Suprapubic skin (tissue), 4 donors: Measurements from ENCODE around the gene DBNDD1. TPM values are rescaled to one million over a fixed set of nuclear protein-coding genes. Genes with fewer than 3 reads are reported as not detected.

Source experiments
- DNase-seq, 2 donors: peaks; one replicate each; pipeline ENCODE4 v3.0.0-alpha.2; 2019; ENCODE audit warnings: low spot score in 2 of 2
- H3K27ac ChIP-seq: fragments of 200-600 bp; sonication (generic); one replicate; pipeline ENCODE4 v1.5.1; 2019
- H3K27me3 ChIP-seq: fragments of 200-600 bp; sonication (generic); one replicate; pipeline ENCODE4 v1.5.1; 2019
- H3K36me3 ChIP-seq: fragments of 200-600 bp; sonication (generic); one replicate; pipeline ENCODE4 v1.5.1; 2019
- H3K4me1 ChIP-seq: fragments of 200-600 bp; sonication (generic); one replicate; pipeline ENCODE4 v1.5.1; 2019
- H3K4me3 ChIP-seq: fragments of 200-600 bp; sonication (generic); one replicate; pipeline ENCODE4 v1.5.1; 2019; ENCODE audit warnings: mild to moderate bottlenecking
- H3K9me3 ChIP-seq: fragments of 200-600 bp; sonication (generic); one replicate; pipeline ENCODE4 v1.5.1; 2019
- EP300 ChIP-seq: sonication (generic); formaldehyde crosslinking; IDR thresholded peaks from one replicate; pipeline ENCODE4 v1.6.1; 2017; ENCODE audit warnings: antibody characterized with exemption
- POLR2A ChIP-seq, 2 donors: fragments of 450-650 bp; IDR thresholded peaks; one replicate each; pipeline ENCODE4 v1.6.1; 2017; ENCODE audit warnings: antibody characterized with exemption in 2 of 2, mild to moderate bottlenecking in 2 of 2, moderate library complexity in 2 of 2
- POLR2AphosphoS5 ChIP-seq, 3 donors: sonication (generic); formaldehyde crosslinking; IDR thresholded peaks; one replicate each; pipeline ENCODE4 v1.6.1; 2017; ENCODE audit warnings: antibody characterized with exemption in 3 of 3
- WGBS: methylation state at CpG from one replicate; pipeline ENCODE4 v1.1.5; 2018; 5-methylcytosine and 5-hydroxymethylcytosine counted together
- total RNA-seq, 4 donors: library from RNA; depleted of rRNA; stranded (reverse); fragments of >200 nt; gene quantifications; one replicate each; pipeline ENCODE4 v1.1.0, GENCODE V29; 2016
- TF ChIP-seq, protein P1 (sequence below), 2 donors: fragments of 200-600 bp in 1 of 2; fragments of 450-650 bp in 1 of 2; sonication (generic) in 1 of 2; IDR thresholded peaks; one replicate each; pipeline ENCODE4 v1.5.1; 2016 to 2019; ENCODE audit warnings: antibody characterized with exemption in 2 of 2, mild to moderate bottlenecking in 1 of 2, moderate library complexity in 1 of 2

The DBNDD1 gene
- total RNA-seq, 4 donors from 2014 or later = 1.2 to 7.5 (median 4.5) TPM

DNA sequence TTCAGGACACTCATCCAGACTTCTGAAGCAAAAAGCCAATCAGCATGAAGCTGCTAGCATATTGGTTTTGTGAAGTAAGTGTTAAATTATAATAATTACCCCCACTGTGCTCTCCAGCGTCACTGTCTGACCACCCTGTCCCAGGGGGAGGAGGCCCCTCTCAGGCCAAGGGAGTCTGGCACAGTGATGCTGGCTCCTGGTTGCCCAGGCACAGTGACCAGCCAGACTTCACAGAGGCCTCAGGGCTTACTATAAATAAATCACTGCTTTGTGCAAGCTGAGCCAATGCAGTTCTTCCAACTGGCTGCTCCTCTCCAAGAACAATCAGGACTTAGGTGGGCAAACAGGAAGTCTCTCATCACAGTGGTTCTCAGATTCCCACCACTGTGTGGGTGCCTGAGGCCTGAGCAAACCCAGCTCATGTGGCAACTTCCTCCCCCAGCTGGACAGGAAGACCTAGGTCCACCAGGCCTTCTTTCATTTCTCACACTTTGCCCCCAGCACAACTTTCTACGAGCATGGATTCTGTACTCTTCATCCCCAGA, 1.7 kb upstream of the DBNDD1 start:
- no peaks in the 10 kb centered on the region for H3K27me3 ChIP-seq
- H3K4me3 ChIP-seq = no peak overlapping the region
- 75% methylated on average over 2 of the region's 2 CpGs for WGBS
- H3K27ac ChIP-seq = no peak overlapping the region
- no peak for TF ChIP-seq EP300
- TF ChIP-seq, protein P1, sequence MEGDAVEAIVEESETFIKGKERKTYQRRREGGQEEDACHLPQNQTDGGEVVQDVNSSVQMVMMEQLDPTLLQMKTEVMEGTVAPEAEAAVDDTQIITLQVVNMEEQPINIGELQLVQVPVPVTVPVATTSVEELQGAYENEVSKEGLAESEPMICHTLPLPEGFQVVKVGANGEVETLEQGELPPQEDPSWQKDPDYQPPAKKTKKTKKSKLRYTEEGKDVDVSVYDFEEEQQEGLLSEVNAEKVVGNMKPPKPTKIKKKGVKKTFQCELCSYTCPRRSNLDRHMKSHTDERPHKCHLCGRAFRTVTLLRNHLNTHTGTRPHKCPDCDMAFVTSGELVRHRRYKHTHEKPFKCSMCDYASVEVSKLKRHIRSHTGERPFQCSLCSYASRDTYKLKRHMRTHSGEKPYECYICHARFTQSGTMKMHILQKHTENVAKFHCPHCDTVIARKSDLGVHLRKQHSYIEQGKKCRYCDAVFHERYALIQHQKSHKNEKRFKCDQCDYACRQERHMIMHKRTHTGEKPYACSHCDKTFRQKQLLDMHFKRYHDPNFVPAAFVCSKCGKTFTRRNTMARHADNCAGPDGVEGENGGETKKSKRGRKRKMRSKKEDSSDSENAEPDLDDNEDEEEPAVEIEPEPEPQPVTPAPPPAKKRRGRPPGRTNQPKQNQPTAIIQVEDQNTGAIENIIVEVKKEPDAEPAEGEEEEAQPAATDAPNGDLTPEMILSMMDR (IDR thresholded peaks at IDR 0.05) = no peak
- no peak for TF ChIP-seq POLR2A (IDR thresholded peaks at IDR 0.05)
- no peak for TF ChIP-seq POLR2AphosphoS5 (IDR thresholded peaks at IDR 0.05)
- no peaks in the 10 kb centered on the region for H3K9me3 ChIP-seq
- H3K4me1 ChIP-seq = peaks cover 32% of the 10 kb centered on the region
- DNase-seq = no peak
- no peaks in the 10 kb centered on the region for H3K36me3 ChIP-seq

DNA sequence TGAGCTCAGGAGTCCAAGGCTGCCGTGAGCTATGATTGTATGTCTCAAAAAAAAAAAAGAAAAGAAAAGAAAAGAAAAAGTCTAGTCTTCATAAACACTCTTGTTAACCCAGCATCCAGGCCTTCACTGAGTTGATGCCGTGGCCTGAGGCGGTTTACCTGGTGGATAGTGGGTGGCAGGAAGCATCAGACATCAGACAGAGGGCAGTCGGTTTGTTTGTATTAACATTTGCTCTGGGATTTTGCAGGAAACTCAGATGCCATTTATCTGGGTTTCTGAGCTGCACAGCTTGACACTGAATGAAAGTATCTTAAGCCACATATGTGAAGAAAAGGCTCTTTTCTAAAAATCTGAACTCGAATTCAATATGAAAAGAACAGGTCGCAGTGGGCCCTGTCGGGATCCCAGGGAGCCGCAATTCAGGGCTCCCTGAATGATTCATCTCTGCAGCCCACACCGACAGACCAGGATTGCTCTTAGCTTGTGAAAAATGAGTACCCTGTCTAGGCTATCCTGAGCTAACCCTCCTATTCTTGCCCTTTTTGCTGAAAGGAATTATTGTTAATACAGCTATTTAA, 1.1 kb upstream of the DBNDD1 start:
- Histone ChIP-seq H3K4me3 (peak overlapping the region; percentile 81), H3K4me1 (peaks cover 32% of the 10 kb centered on the region), H3K9me3 (no peaks in the 10 kb centered on the region), H3K36me3 (no peaks in the 10 kb centered on the region), H3K27me3 (no peaks in the 10 kb centered on the region), H3K27ac (no peak overlapping the region)
- 75% methylated on average over 9 of the region's 9 CpGs for WGBS
- TF ChIP-seq, protein P1 (IDR thresholded peaks at IDR 0.05) = no peak
- TF ChIP-seq EP300 (no peak), POLR2A (IDR thresholded peaks at IDR 0.05) (no peak), POLR2AphosphoS5 (IDR thresholded peaks at IDR 0.05) (no peak)
- DNase-seq = no peak

DNA sequence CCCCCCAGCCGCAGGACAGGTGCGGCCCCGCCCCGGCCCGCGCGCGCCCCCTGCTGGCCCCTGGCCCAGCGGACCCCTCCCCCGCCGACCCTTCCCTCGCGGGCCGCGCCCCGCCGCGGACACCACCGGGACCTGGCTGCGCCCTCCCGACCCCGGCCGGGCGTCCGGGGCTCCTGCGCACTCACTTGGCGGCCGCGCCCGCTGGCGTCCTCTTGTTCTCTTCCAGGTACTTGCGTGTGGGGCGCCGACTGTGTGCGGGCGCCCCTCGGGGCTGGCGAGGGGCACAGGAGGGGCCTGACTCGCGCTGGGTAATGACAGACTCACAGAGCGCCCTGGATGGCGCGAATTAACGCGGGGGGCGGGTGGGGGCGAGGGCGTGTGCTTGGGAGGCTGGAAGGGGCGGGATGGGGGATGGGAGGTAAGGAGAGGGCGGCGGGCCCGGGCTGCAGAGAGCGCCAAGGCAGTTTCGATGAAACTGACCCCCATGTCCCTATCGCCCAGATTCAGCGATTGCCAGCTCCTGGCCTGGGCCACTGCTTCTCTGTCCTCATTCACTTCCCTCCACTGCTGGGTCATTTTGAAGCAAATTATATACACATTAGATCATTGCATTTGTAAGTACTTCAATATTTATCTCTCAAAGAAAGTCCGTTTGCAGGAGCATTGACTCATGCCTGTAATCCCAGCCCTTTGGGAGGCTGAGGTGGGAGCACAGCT, 445 bp upstream of the DBNDD1 start:
- no peak for TF ChIP-seq POLR2A (IDR thresholded peaks at IDR 0.05)
- TF ChIP-seq, protein P1 (IDR thresholded peaks at IDR 0.05) = peak in 1 of 2 donors; percentile 2
- no peak for TF ChIP-seq EP300
- no peak for TF ChIP-seq POLR2AphosphoS5 (IDR thresholded peaks at IDR 0.05)
- peak overlapping the region; percentile 81 for H3K4me3 ChIP-seq
- under 1% methylated on average over 6 of the region's 57 CpGs for WGBS
- no peaks in the 10 kb centered on the region for H3K36me3 ChIP-seq
- H3K9me3 ChIP-seq = no peaks in the 10 kb centered on the region
- peak overlapping the region; percentile 34 for H3K27ac ChIP-seq
- H3K4me1 ChIP-seq = peaks cover 32% of the 10 kb centered on the region
- no peaks in the 10 kb centered on the region for H3K27me3 ChIP-seq
- DNase-seq = no peak

DNA sequence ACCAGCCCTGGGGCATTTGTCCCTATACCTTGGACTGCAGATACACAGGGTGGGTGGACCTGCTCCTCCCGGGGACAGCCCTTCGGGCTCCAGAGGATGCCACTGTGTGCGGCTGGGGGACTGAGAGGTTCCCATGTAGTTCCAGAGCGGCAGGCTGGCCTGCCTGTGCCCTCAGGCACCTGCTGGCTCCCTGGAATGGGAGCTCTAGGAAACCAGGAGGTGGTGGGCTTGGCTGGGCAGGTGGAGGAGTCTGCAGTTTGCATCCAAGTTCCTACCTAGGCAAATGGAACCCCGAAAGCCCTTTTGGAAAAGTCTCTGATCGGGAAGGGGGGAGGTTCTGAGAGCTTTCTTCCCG, 982 bp downstream of the DBNDD1 start:
- no CpG with 5 or more reads among the region's 7 CpGs for WGBS
- Histone ChIP-seq H3K36me3 (no peaks in the 10 kb centered on the region), H3K4me1 (peaks cover 30% of the 10 kb centered on the region), H3K27me3 (no peaks in the 10 kb centered on the region), H3K9me3 (no peaks in the 10 kb centered on the region), H3K27ac (no peak overlapping the region), H3K4me3 (peak overlapping the region; percentile 81)
- no peak for DNase-seq
- TF ChIP-seq POLR2AphosphoS5 (IDR thresholded peaks at IDR 0.05) = no peak
- TF ChIP-seq, protein P1 (IDR thresholded peaks at IDR 0.05) = no peak
- TF ChIP-seq POLR2A (IDR thresholded peaks at IDR 0.05) = no peak
- no peak for TF ChIP-seq EP300

DNA sequence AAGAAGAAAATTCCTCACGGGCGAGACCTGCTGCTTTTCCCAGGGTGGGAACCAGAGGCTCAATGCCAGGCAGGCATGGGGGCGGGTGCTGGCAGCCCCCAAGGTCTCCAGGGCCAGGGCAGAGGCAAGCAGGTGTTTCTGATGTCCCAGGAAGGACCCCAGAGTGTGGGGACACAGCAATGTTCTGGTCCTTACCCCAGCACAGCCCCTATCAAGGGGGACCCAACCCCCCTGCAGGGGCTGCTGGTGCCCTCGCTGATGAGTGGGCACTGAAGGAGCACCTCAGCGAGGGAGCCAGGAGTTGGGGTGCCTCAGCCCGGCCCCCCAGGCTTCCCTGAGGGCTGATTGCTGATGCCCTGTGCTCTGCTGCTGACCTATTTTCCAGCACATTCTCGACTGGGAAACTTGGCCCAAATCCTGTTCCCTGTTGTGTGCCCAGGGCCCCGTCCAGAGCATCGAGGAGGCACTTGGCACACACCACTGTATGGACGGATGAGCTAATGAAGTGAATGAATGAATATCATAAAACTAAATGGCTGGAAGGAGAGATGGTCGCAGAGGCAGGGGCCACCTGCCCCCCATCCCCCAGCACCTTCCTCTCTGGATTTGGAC, 2.8 kb downstream of the DBNDD1 start:
- Histone ChIP-seq H3K27me3 (no peaks in the 10 kb centered on the region), H3K9me3 (no peaks in the 10 kb centered on the region), H3K27ac (no peak overlapping the region), H3K4me1 (peaks cover 16% of the 10 kb centered on the region), H3K36me3 (no peaks in the 10 kb centered on the region), H3K4me3 (no peak overlapping the region)
- TF ChIP-seq, protein P1 (IDR thresholded peaks at IDR 0.05) = no peak
- TF ChIP-seq EP300 = no peak
- TF ChIP-seq POLR2AphosphoS5 (IDR thresholded peaks at IDR 0.05) = no peak
- TF ChIP-seq POLR2A (IDR thresholded peaks at IDR 0.05) = no peak
- WGBS = 44% methylated on average over 7 of the region's 11 CpGs
- DNase-seq = no peak
